HFFc6 (cell line): ENCODE data around the gene NAA10. TPM values are rescaled to one million over a fixed set of nuclear protein-coding genes. Genes with fewer than 3 reads are reported as not detected.

Experiments used
- DNase-seq: peaks from one replicate; pipeline ENCODE4 v3.0.0-alpha.2; 2018
- H3K27ac Mint-ChIP-seq: 2 replicates; pipeline ENCODE4 v1.8.0; 2020; ENCODE audit warnings: mild to moderate bottlenecking, mixed read lengths
- H3K27me3 Mint-ChIP-seq: 2 replicates; pipeline ENCODE4 v1.8.0; 2021; ENCODE audit warnings: mild to moderate bottlenecking, moderate library complexity, mixed read lengths; ENCODE audit not compliant: insufficient read depth
- H3K36me3 Mint-ChIP-seq: 2 replicates; pipeline ENCODE4 v1.8.0; 2021; ENCODE audit warnings: low read depth, mixed read lengths
- H3K4me1 Mint-ChIP-seq: 2 replicates; pipeline ENCODE4 v1.8.0; 2020; ENCODE audit warnings: low read depth, mixed read lengths
- H3K4me3 Mint-ChIP-seq: 2 replicates; pipeline ENCODE4 v1.8.0; 2020; ENCODE audit warnings: mild to moderate bottlenecking, moderate library complexity, mixed read lengths
- H3K9me3 Mint-ChIP-seq: 2 replicates; pipeline ENCODE4 v1.8.0; 2020; ENCODE audit warnings: mild to moderate bottlenecking, mixed read lengths
- total RNA-seq, 6 experiments: library from RNA; stranded (reverse); fragmentation: NEBNext Ultra II Directional; extraction: Animal tissue kit (Norgen Biotek cat#: 25700); gene quantifications; 2 replicates in 1 of 6; 3 replicates in 5 of 6; pipeline ENCODE4 v1.2.3, GENCODE V29; 2021
- TF ChIP-seq, protein P1 (sequence below): fragments of 200-600 bp; sonication (generic); IDR thresholded peaks from 2 replicates; pipeline ENCODE4 v1.5.0; 2021; ENCODE audit warnings: antibody characterized with exemption, mild to moderate bottlenecking

Gene NAA10
- total RNA-seq, 6 experiments from 2014 or later: 130 to 160 (median 146) TPM

DNA sequence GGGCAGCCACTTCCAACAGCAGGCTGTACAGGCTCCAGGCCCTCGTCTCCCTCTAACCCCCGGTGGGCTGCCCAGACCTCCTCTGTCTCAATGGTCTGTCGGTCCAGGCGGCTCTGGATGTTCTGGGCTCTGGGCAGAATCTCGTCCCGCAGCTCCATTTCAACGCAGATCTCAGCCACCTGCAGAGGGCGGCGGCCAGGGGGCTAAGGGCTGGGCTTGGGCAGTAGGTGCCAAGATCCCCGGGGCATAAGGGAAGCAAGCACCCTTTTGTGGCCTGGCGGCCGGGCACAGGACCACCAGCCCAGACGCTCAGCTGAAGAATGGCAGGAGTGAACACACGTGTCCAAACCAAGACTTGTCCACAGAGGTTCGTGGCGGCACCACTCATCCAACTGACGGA, 21.1 kb downstream of the NAA10 start:
- no peak overlapping the region for H3K27ac Mint-ChIP-seq

DNA sequence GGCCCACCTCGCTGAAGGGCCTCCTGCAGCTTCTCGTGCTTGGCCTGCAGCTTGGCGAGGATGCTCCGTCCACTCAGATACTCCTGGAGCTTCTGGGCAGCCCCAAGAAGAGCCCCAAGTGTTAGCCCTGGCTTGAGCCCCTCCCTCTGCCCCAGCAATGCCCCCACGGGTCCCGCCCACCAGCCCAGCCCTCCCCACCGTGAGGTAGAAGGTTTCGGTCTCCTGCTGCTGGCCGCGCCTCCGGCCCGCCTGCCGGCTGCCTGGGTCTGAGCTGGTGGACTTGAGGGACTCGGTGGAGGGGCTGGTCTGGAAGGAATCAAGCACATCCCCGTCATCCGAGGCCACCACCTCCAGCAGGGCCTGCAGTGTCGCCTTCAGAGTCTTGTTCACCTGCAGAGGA, 21.6 kb downstream of the NAA10 start:
- Mint-ChIP-seq H3K27me3 (peaks cover 9% of the 10 kb centered on the region), H3K4me1 (no peaks in the 10 kb centered on the region), H3K27ac (no peak overlapping the region), H3K4me3 (no peak overlapping the region), H3K36me3 (no peaks in the 10 kb centered on the region), H3K9me3 (no peaks in the 10 kb centered on the region)
- TF ChIP-seq, protein P1, sequence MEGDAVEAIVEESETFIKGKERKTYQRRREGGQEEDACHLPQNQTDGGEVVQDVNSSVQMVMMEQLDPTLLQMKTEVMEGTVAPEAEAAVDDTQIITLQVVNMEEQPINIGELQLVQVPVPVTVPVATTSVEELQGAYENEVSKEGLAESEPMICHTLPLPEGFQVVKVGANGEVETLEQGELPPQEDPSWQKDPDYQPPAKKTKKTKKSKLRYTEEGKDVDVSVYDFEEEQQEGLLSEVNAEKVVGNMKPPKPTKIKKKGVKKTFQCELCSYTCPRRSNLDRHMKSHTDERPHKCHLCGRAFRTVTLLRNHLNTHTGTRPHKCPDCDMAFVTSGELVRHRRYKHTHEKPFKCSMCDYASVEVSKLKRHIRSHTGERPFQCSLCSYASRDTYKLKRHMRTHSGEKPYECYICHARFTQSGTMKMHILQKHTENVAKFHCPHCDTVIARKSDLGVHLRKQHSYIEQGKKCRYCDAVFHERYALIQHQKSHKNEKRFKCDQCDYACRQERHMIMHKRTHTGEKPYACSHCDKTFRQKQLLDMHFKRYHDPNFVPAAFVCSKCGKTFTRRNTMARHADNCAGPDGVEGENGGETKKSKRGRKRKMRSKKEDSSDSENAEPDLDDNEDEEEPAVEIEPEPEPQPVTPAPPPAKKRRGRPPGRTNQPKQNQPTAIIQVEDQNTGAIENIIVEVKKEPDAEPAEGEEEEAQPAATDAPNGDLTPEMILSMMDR: no peak
- DNase-seq: no peak

More for the DNA sequence above, 21.1 kb downstream of the NAA10 start:
- no peaks in the 10 kb centered on the region for H3K4me1 Mint-ChIP-seq
- TF ChIP-seq, protein P1: no peak
- H3K36me3 Mint-ChIP-seq: no peaks in the 10 kb centered on the region
- H3K4me3 Mint-ChIP-seq: no peak overlapping the region
- peaks cover 9% of the 10 kb centered on the region for H3K27me3 Mint-ChIP-seq
- no peaks in the 10 kb centered on the region for H3K9me3 Mint-ChIP-seq
- DNase-seq: no peak

DNA sequence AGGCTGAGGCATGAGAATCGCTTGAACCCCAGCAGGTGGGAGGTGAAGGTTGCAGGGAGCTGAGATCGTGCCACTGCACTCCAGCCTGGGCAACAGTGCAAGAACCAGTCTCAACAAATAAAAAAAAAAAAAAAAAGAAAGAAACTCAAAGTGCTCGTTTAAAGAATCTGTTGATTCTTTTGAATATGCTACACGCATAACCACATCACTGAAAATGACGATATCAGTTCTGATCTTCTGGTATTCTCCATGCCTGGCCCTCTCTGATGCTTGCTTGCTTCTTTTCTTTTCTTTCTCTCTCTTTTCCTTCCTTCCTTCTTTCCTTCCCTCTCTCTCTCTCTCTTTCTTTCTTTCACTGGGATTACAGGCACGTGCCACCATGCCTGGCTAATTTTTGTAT, 23.0 kb downstream of the NAA10 start:
- Mint-ChIP-seq H3K27me3 (peaks cover 7% of the 10 kb centered on the region; the same call in 1 of the 2 replicates), H3K4me3 (no peak overlapping the region), H3K4me1 (no peaks in the 10 kb centered on the region), H3K27ac (no peak overlapping the region), H3K36me3 (no peaks in the 10 kb centered on the region), H3K9me3 (no peaks in the 10 kb centered on the region)
- TF ChIP-seq, protein P1: no peak
- no peak for DNase-seq

DNA sequence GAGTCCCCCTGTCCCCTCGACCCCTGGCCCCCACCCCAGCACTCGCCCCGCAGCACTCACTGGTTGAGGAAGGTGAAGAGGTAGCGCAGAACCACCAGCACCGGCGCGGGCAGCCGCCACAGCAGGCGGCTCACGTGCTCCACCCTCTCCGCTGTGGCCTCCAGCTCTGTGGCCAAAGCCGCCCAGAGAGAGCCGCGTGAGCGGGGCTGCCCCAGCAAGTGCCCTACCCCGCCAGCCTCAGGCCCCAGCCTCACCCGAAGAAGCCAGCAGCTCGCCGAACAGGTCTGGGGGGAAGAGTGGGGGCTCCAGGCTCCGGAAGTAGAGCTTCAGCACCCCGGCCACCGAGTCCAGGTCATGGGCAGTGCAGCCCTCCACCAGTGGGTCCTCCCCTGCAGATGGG, 24.4 kb downstream of the NAA10 start:
- H3K36me3 Mint-ChIP-seq: no peaks in the 10 kb centered on the region
- H3K4me3 Mint-ChIP-seq: no peak overlapping the region
- DNase-seq: no peak
- H3K4me1 Mint-ChIP-seq: no peaks in the 10 kb centered on the region
- no peaks in the 10 kb centered on the region for H3K9me3 Mint-ChIP-seq
- H3K27me3 Mint-ChIP-seq: peaks cover 6% of the 10 kb centered on the region; the same call in 1 of the 2 replicates
- TF ChIP-seq, protein P1: no peak
- no peak overlapping the region for H3K27ac Mint-ChIP-seq

DNA sequence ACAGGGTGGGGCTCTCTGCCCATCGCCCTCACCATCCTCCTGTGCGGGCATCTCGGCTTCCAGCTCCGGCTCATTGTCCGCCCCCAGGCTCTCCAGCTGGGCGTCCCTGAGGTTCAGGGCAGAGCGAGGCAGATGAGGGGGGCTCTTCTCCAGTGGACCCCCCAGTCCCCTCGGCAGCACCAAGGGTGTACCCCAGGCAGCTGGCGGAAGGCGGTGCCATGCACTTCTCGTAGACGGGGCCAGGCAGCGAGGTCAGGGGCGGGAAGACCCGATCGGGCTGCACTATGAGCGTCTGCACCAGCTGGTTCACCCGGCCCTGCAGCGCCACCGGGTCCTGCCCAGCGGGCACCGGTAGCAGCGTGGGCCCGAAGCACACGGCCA, 24.9 kb downstream of the NAA10 start:
- TF ChIP-seq, protein P1: no peak
- H3K27ac Mint-ChIP-seq: no peak overlapping the region
- no peak overlapping the region for H3K4me3 Mint-ChIP-seq
- H3K4me1 Mint-ChIP-seq: no peaks in the 10 kb centered on the region
- no peaks in the 10 kb centered on the region for H3K36me3 Mint-ChIP-seq
- DNase-seq: no peak
- H3K9me3 Mint-ChIP-seq: no peaks in the 10 kb centered on the region
- peaks cover 6% of the 10 kb centered on the region; the same call in 1 of the 2 replicates for H3K27me3 Mint-ChIP-seq
